Measurements from ENCODE around the gene FLACC1. TPM values are rescaled to one million over a fixed set of nuclear protein-coding genes. Genes with fewer than 3 reads are reported as not detected.
"Not testable (repeated sequence)": the region's sequence is repeated elsewhere in the genome, so short reads cannot be mapped to it uniquely, and the experiment has no call there.

The FLACC1 gene
- total and polyA plus RNA-seq, 5 donors from 2014 or later, result 0.23 to 7.0 (median 1.6) TPM

DNA sequence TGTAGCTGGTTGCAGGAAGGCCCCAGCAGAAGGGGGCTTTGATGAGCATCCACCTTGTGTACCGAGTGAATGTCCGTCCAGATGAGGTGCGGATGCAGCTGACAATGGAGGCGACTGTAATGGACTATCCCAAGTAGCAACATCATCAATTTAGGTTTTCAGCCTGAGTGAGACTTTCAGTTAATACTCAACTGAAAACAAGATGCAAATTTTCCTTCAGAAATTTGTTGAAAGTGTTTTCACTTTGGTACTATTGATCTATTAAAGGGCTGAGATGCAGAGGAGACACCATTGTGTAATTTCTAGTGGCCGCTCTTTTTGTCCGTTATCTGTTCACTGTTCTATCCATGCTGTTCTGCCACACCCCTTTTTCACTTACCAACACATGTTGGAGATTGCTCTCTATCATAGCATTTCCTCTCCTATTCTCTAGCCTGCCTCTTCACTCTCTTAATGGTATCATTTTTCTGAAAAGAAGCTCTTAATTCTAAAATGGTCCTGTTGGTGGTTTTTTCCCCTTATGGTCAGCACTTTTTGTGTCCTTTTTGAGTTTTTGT lies 108.8 kb downstream of the FLACC1 start:
- peaks cover 33% of the 10 kb centered on the region for H3K36me3 Mint-ChIP-seq
- Histone ChIP-seq H3K4me3 (ENCODE audit: low read depth, low read length) (no peak overlapping the region), H3K27ac (ENCODE audit: insufficient read depth, low read length, poor library complexity, severe bottlenecking) (no peak overlapping the region), H3K36me3 (ENCODE audit: control insufficient read depth, insufficient read depth, low read length) (no peaks in the 10 kb centered on the region), H3K9me3 (ENCODE audit: control insufficient read depth in 2 of 2, low read length in 2 of 2) (no peaks in the 10 kb centered on the region), H3K4me1 (ENCODE audit: control insufficient read depth, insufficient read depth, low read length, poor library complexity, severe bottlenecking) (peaks cover 25% of the 10 kb centered on the region), H3K27me3 (ENCODE audit: control insufficient read depth, insufficient read depth, low read length) (no peaks in the 10 kb centered on the region)
- peaks cover 35 to 89% (median 66%) of the 10 kb centered on the region in 4 donors for H3K4me1 Mint-ChIP-seq
- no peaks in the 10 kb centered on the region for H3K27me3 Mint-ChIP-seq
- peak overlapping the region; percentile 2 to 64 (median 3) for H3K27ac Mint-ChIP-seq
- ATAC-seq (ENCODE audit: low read depth in 2 of 2), result no peak
- peak overlapping the region in 1 of 4 donors; percentile 17 for H3K4me3 Mint-ChIP-seq
- no peak for DNase-seq
- peaks cover 0 to 3% (median 0%) of the 10 kb centered on the region in 7 donors for H3K9me3 Mint-ChIP-seq

DNA sequence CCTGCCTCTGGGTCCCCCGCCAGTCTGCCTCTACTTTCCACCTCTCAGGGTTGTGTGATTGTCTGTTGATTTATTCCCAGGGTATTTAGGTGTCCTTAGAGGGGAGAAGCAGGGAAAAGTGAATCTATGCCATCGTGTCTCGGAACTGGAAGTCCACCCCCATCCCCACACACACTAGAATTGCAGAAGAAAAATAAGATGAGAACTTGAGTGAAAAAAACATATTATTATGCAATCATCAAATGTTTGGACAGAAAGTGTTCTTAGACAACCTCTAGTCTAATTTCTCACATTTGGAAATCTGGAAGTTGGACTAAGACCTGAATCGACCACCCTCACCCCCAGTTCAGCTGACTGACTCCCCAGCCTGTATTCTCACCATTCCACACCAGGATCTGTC lies 110.9 kb downstream of the FLACC1 start:
- H3K4me3 Mint-ChIP-seq, result peak overlapping the region in 1 of 4 donors; percentile 28
- no peaks in the 10 kb centered on the region for H3K9me3 ChIP-seq (ENCODE audit: control insufficient read depth in 2 of 2, low read length in 2 of 2)
- no peaks in the 10 kb centered on the region for H3K27me3 Mint-ChIP-seq
- H3K27ac ChIP-seq (ENCODE audit: insufficient read depth, low read length, poor library complexity, severe bottlenecking), result peak overlapping the region; percentile 15
- H3K36me3 ChIP-seq (ENCODE audit: control insufficient read depth, insufficient read depth, low read length), result peaks cover 2% of the 10 kb centered on the region
- peaks cover 0 to 2% (median 0%) of the 10 kb centered on the region in 7 donors for H3K9me3 Mint-ChIP-seq
- H3K4me1 Mint-ChIP-seq, result peaks cover 36 to 90% (median 63%) of the 10 kb centered on the region in 4 donors
- H3K4me1 ChIP-seq (ENCODE audit: control insufficient read depth, insufficient read depth, low read length, poor library complexity, severe bottlenecking), result peaks cover 13% of the 10 kb centered on the region
- H3K27ac Mint-ChIP-seq, result peak overlapping the region in 2 of 3 donors; percentile 51 to 73
- DNase-seq, result no peak
- peaks cover 39% of the 10 kb centered on the region for H3K36me3 Mint-ChIP-seq
- ATAC-seq (ENCODE audit: low read depth in 2 of 2), result no peak
- H3K27me3 ChIP-seq (ENCODE audit: control insufficient read depth, insufficient read depth, low read length), result no peaks in the 10 kb centered on the region
- H3K4me3 ChIP-seq (ENCODE audit: low read depth, low read length), result no peak overlapping the region

DNA sequence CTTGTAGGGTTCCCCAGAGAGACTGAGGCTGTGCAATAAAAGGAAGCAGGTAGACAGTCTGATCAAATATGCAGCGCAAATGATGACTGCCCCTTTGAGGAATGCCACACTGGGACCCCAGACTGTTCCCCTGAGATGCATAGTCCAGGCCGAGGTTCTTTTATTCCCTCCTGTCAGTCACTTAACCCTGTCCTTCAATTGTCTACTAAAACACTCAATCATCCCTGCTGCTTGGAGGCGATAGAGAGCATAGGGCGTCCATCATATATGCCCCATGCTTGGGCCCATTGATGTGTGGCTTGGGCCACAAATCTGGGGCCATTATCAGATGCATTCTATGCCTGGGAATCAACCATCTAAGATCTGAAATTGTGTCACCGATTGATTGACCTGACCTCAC lies 112.3 kb downstream of the FLACC1 start:
- no peaks in the 10 kb centered on the region for H3K9me3 ChIP-seq (ENCODE audit: control insufficient read depth in 2 of 2, low read length in 2 of 2)
- H3K4me1 ChIP-seq (ENCODE audit: control insufficient read depth, insufficient read depth, low read length, poor library complexity, severe bottlenecking), result peaks cover 13% of the 10 kb centered on the region
- peaks cover 42 to 90% (median 61%) of the 10 kb centered on the region in 4 donors for H3K4me1 Mint-ChIP-seq
- peaks cover 41% of the 10 kb centered on the region for H3K36me3 Mint-ChIP-seq
- H3K27me3 ChIP-seq (ENCODE audit: control insufficient read depth, insufficient read depth, low read length), result no peaks in the 10 kb centered on the region
- H3K27ac ChIP-seq (ENCODE audit: insufficient read depth, low read length, poor library complexity, severe bottlenecking), result no peak overlapping the region
- no peak overlapping the region for H3K4me3 ChIP-seq (ENCODE audit: low read depth, low read length)
- DNase-seq (no peak), ATAC-seq (ENCODE audit: low read depth in 2 of 2) (no peak)
- peaks cover 14% of the 10 kb centered on the region for H3K36me3 ChIP-seq (ENCODE audit: control insufficient read depth, insufficient read depth, low read length)
- H3K27me3 Mint-ChIP-seq, result no peaks in the 10 kb centered on the region
- H3K9me3 Mint-ChIP-seq, result peaks cover 0 to 1% (median 0%) of the 10 kb centered on the region in 7 donors
- H3K4me3 Mint-ChIP-seq, result no peak overlapping the region
- peak overlapping the region in 2 of 3 donors; percentile 35 to 83 for H3K27ac Mint-ChIP-seq

DNA sequence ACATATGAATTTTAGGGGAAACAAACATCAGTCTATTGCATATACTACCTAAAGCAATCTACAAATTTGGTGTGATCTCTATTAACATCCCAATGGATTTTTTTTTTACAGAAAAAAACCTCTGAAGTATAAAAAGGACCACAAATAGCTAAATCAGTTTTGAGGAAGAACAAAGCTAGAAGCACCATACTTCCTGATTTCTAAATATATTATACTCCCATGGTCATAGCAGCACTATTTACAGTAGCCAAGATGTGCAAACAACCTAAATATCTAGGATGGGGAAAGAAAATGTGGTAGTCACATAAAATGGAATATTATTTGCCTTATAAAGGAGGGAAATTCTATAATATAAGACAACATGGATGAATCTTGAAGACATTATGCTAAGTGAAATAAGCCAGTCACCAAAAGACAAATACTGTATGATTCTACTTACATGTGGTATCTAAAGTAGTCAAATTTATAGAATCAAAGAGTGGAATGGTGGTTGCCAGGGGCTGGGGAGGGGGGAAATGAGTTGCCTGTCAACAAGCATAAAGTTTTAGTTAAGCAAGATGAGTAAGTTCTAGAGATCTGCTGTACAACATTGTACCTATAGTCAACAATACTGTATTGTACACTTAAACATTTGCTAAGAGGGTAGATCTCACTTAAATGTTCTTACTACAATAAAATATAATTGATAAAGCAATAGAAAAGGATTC lies 114.4 kb downstream of the FLACC1 start:
- Mint-ChIP-seq H3K27ac (peak overlapping the region in 2 of 3 donors; percentile 17 to 35), H3K4me3 (no peak overlapping the region), H3K36me3 (peaks cover 43% of the 10 kb centered on the region), H3K9me3 (peaks cover 0 to 1% (median 0%) of the 10 kb centered on the region in 7 donors), H3K4me1 (peaks cover 31 to 79% (median 53%) of the 10 kb centered on the region in 4 donors), H3K27me3 (no peaks in the 10 kb centered on the region)
- Histone ChIP-seq H3K27me3 (ENCODE audit: control insufficient read depth, insufficient read depth, low read length) (no peaks in the 10 kb centered on the region), H3K36me3 (ENCODE audit: control insufficient read depth, insufficient read depth, low read length) (peaks cover 19% of the 10 kb centered on the region), H3K4me1 (ENCODE audit: control insufficient read depth, insufficient read depth, low read length, poor library complexity, severe bottlenecking) (peaks cover 11% of the 10 kb centered on the region), H3K9me3 (ENCODE audit: control insufficient read depth in 2 of 2, low read length in 2 of 2) (no peaks in the 10 kb centered on the region), H3K27ac (ENCODE audit: insufficient read depth, low read length, poor library complexity, severe bottlenecking) (no peak overlapping the region), H3K4me3 (ENCODE audit: low read depth, low read length) (peak overlapping the region; percentile 20)
- ATAC-seq (ENCODE audit: low read depth in 2 of 2), result no peak
- DNase-seq, result no peak

DNA sequence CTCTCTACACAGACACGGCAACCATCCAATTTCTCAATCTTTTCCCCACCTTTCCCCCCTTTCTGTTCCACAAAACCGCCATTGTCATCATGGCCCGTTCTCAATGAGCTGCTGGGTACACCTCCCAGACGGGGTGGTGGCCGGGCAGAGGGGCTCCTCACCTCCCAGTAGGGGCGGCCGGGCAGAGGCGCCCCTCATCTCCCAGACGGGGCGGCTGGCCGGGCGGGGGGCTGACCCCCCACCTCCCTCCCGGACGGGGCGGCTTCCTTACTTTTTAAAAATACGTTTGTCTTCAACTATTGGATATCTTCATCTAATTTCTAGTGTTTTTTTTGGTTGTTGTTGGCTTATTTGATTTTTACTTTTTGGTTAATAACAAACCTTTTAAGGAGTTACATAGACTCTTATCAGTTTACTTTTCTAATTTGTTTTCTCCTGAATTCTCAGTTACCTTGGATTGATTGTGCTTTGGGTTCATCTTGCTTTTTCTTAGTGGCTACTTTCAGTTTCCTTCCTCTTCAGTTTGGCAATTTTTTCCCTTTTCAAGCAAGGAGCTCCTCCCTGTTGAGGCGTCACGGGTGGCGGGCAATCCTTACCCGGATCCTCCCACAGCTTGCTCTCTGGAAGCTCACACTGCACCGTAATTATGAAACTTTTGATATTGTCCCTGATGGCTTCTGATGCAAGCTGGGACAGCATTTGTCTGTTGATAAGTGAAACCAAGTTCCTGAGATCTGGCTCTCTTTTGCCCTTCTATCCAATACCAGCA lies 117.8 kb downstream of the FLACC1 start:
- not testable (repeated sequence) for H3K27me3 ChIP-seq (ENCODE audit: control insufficient read depth, insufficient read depth, low read length); H3K9me3 ChIP-seq (ENCODE audit: control insufficient read depth in 2 of 2, low read length in 2 of 2); H3K9me3 Mint-ChIP-seq; DNase-seq; H3K27ac ChIP-seq (ENCODE audit: insufficient read depth, low read length, poor library complexity, severe bottlenecking); H3K4me3 ChIP-seq (ENCODE audit: low read depth, low read length); ATAC-seq (ENCODE audit: low read depth in 2 of 2); H3K27me3 Mint-ChIP-seq
- H3K36me3 ChIP-seq (ENCODE audit: control insufficient read depth, insufficient read depth, low read length), result peaks cover 24% of the 10 kb centered on the region
- peaks cover 40 to 76% (median 53%) of the 10 kb centered on the region in 4 donors for H3K4me1 Mint-ChIP-seq
- peak overlapping the region in 2 of 4 donors; percentile 48 to 61 for H3K4me3 Mint-ChIP-seq
- peaks cover 42% of the 10 kb centered on the region for H3K4me1 ChIP-seq (ENCODE audit: control insufficient read depth, insufficient read depth, low read length, poor library complexity, severe bottlenecking)
- H3K36me3 Mint-ChIP-seq, result peaks cover 44% of the 10 kb centered on the region
- H3K27ac Mint-ChIP-seq, result peak overlapping the region; percentile 34 to 72 (median 55)

Other genes starting within 250 kb of the FLACC1 start
- gene CFLAR, start 241.2 kb downstream of the FLACC1 start, total RNA-seq, result 306 TPM
- 100 to 1,000 TPM; 118 to 159 (median 132) TPM for gene CFLAR, start 241.2 kb downstream of the FLACC1 start, polyA plus RNA-seq
- 15.1 TPM for gene CASP10, start 174.2 kb downstream of the FLACC1 start, total RNA-seq
- gene CASP10, start 174.2 kb downstream of the FLACC1 start, polyA plus RNA-seq, result 1 to 10 TPM; 4.4 to 7.1 (median 5.6) TPM
- 254 TPM for gene CASP8, start 96.8 kb downstream of the FLACC1 start, total RNA-seq
- gene CASP8, start 96.8 kb downstream of the FLACC1 start, polyA plus RNA-seq, result 100 to 1,000 TPM in 1 of 4 donors, 10 to 100 TPM in 3; 63.8 to 112 (median 94.1) TPM
- gene TRAK2, start 94.1 kb upstream of the FLACC1 start, total RNA-seq, result 66.5 TPM
- gene TRAK2, start 94.1 kb upstream of the FLACC1 start, polyA plus RNA-seq, result 10 to 100 TPM; 53.0 to 65.2 (median 56.8) TPM
- 11.0 TPM for gene STRADB, start 94.4 kb upstream of the FLACC1 start, total RNA-seq
- 10 to 100 TPM; 34.2 to 44.2 (median 35.6) TPM for gene STRADB, start 94.4 kb upstream of the FLACC1 start, polyA plus RNA-seq